Neural crest cell (in vitro differentiated cells): Measurements from ENCODE around the gene PRIM2. TPM values are rescaled to one million over a fixed set of nuclear protein-coding genes. Genes with fewer than 3 reads are reported as not detected.
"Not testable (repeated sequence)": the region's sequence is repeated elsewhere in the genome, so short reads cannot be mapped to it uniquely, and the experiment has no call there.

Source experiments
- DNase-seq: peaks from one replicate; pipeline ENCODE4 v3.0.0; 2021; ENCODE audit warnings: low read depth, mixed read lengths, low spot score
- H3K27ac Mint-ChIP-seq: one replicate; pipeline ENCODE4 v1.8.0; 2021; ENCODE audit warnings: mild to moderate bottlenecking, mixed read lengths; ENCODE audit not compliant: unreplicated experiment
- H3K27me3 Mint-ChIP-seq: 2 replicates; pipeline ENCODE4 v1.8.0; 2021; ENCODE audit warnings: low read depth, mild to moderate bottlenecking, mixed read lengths
- H3K36me3 Mint-ChIP-seq: 2 replicates; pipeline ENCODE4 v1.8.0; 2021; ENCODE audit warnings: low read depth, mild to moderate bottlenecking, mixed read lengths
- H3K4me1 Mint-ChIP-seq: 2 replicates; pipeline ENCODE4 v1.8.0; 2021; ENCODE audit warnings: mixed read lengths
- H3K4me3 Mint-ChIP-seq: one replicate; pipeline ENCODE4 v1.8.0; 2021; ENCODE audit warnings: mild to moderate bottlenecking, mixed read lengths
- H3K9me3 Mint-ChIP-seq: 2 replicates; pipeline ENCODE4 v1.8.0; 2021; ENCODE audit warnings: mixed read lengths
- total RNA-seq: library from RNA; stranded (reverse); gene quantifications from 2 replicates; pipeline ENCODE4 v1.2.1, GENCODE V29; 2021
- TF ChIP-seq, protein P1 (sequence below): fragments of 200-600 bp; sonication (generic); conservative IDR thresholded peaks from 2 replicates; pipeline ENCODE4 v1.5.0; 2021; ENCODE audit warnings: antibody characterized with exemption, mild to moderate bottlenecking

The PRIM2 gene
- total RNA-seq, 1 donor from 2014 or later: 35.6 TPM

GRCh38 chr6:57445379-57445778 is 127.9 kb downstream of the PRIM2 start:
- not testable (repeated sequence) for H3K27me3 Mint-ChIP-seq, H3K4me3 Mint-ChIP-seq, DNase-seq, H3K27ac Mint-ChIP-seq, H3K9me3 Mint-ChIP-seq
- Mint-ChIP-seq H3K36me3 (peaks cover 11% of the 10 kb centered on the region), H3K4me1 (peaks cover 21% of the 10 kb centered on the region)

- H3K27ac Mint-ChIP-seq, DNase-seq, H3K27me3 Mint-ChIP-seq, H3K4me3 Mint-ChIP-seq, H3K9me3 Mint-ChIP-seq: not testable (repeated sequence)
- H3K4me1 Mint-ChIP-seq: peaks cover 17% of the 10 kb centered on the region
- peaks cover 11% of the 10 kb centered on the region for H3K36me3 Mint-ChIP-seq
Measured at GRCh38 chr6:57445790-57446468, 128.5 kb downstream of the PRIM2 start.

- DNase-seq, H3K9me3 Mint-ChIP-seq, H3K4me3 Mint-ChIP-seq, H3K27me3 Mint-ChIP-seq, H3K27ac Mint-ChIP-seq: not testable (repeated sequence)
- Mint-ChIP-seq H3K4me1 (peaks cover 15% of the 10 kb centered on the region), H3K36me3 (peaks cover 16% of the 10 kb centered on the region)
Measured at GRCh38 chr6:57449496-57450066, 132.2 kb downstream of the PRIM2 start.

DNA sequence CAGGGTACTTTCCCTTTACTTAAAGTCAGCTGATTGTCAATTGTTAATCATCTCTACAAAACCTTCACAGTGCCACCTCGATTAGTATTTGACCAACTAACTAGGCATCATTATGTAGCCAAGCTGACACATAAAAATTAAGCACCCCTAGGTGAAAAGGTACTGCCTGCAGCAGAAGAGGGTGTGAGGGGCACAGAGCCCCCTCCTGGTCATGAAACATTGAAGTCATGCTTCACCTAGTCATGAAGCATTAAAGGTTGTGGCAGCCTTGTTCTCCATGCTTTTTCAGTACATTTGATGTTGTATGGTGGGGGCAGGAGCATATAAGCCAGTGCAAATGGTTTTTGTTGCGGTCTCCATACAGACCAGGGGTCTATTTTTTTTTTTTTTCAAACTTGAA is 142.4 kb downstream of the PRIM2 start:
- H3K4me3 Mint-ChIP-seq, DNase-seq, H3K9me3 Mint-ChIP-seq, H3K27me3 Mint-ChIP-seq, H3K4me1 Mint-ChIP-seq, H3K27ac Mint-ChIP-seq: not testable (repeated sequence)
- H3K36me3 Mint-ChIP-seq: peaks cover 17% of the 10 kb centered on the region

DNA sequence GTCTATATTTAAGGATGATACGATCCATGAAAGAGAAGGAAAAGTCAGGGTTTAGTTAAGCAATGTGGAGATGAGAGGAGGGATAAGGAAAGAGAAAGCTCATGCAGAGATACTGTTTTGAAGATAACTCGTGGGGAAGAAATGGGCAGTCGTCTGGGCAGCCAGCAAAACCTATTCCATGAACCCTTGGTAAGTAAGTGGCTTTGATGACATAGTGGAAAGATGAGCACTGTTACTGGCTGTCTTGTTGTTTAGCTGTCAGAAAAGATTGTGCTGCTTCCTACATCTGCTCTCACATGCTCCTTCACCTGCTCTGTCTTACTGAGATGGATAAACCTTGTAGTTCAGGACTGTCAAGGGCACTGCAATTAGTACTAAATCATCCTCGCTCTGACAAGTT is 143.6 kb downstream of the PRIM2 start:
- not testable (repeated sequence) for H3K4me3 Mint-ChIP-seq, H3K27ac Mint-ChIP-seq, H3K9me3 Mint-ChIP-seq, H3K4me1 Mint-ChIP-seq, H3K27me3 Mint-ChIP-seq, DNase-seq
- H3K36me3 Mint-ChIP-seq: peaks cover 11% of the 10 kb centered on the region

DNA sequence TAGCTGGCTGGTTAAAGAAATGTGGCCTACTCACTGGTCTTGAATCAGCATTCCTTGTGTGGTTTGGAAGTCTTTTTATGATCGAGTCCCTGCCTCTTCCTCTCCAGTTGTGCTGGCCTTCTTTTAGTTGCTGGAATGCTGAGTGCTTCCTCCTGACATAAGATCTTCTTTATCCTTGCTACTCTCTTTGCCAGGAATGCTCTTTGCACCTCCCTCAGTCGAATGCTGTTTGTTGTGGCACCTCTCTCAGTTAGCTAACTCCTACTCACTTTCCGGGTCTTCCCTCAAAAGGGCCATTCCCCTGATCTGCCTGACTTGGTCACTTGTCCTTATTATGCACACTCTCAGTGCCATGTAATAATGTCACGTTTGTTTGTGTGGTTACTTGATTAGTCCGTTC is 146.4 kb downstream of the PRIM2 start:
- H3K27me3 Mint-ChIP-seq, H3K4me1 Mint-ChIP-seq, H3K36me3 Mint-ChIP-seq, H3K9me3 Mint-ChIP-seq, DNase-seq, H3K27ac Mint-ChIP-seq, H3K4me3 Mint-ChIP-seq: not testable (repeated sequence)

GRCh38 chr6:57465968-57466367 is 148.5 kb downstream of the PRIM2 start:
- not testable (repeated sequence) for H3K9me3 Mint-ChIP-seq, H3K4me1 Mint-ChIP-seq, H3K4me3 Mint-ChIP-seq, H3K27ac Mint-ChIP-seq, H3K36me3 Mint-ChIP-seq, DNase-seq, H3K27me3 Mint-ChIP-seq

DNA sequence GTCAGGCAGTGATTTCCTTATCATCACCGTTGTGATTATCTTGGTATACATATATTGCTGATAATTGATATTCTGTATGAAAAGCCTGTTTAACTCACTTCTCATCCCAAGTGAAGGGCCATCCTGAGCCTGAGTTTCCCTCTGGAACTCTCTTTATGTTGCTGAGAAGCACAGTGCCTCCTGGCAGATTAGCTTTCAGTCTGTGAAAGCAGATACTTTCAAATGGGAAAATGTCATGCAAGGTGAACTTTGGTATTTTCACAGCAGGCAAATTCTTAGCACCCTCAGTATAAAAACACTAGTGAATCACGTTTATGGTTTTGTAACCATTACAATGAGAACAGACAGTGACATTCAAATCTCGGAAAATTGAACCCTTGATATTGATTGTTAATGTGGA is 151.6 kb downstream of the PRIM2 start:
- H3K4me1 Mint-ChIP-seq: peaks cover 9% of the 10 kb centered on the region
- H3K27me3 Mint-ChIP-seq: no peaks in the 10 kb centered on the region
- H3K9me3 Mint-ChIP-seq: no peaks in the 10 kb centered on the region
- no peak overlapping the region for H3K27ac Mint-ChIP-seq
- H3K4me3 Mint-ChIP-seq: no peak overlapping the region
- H3K36me3 Mint-ChIP-seq: peaks cover 3% of the 10 kb centered on the region
- DNase-seq: no peak
- TF ChIP-seq, protein P1, sequence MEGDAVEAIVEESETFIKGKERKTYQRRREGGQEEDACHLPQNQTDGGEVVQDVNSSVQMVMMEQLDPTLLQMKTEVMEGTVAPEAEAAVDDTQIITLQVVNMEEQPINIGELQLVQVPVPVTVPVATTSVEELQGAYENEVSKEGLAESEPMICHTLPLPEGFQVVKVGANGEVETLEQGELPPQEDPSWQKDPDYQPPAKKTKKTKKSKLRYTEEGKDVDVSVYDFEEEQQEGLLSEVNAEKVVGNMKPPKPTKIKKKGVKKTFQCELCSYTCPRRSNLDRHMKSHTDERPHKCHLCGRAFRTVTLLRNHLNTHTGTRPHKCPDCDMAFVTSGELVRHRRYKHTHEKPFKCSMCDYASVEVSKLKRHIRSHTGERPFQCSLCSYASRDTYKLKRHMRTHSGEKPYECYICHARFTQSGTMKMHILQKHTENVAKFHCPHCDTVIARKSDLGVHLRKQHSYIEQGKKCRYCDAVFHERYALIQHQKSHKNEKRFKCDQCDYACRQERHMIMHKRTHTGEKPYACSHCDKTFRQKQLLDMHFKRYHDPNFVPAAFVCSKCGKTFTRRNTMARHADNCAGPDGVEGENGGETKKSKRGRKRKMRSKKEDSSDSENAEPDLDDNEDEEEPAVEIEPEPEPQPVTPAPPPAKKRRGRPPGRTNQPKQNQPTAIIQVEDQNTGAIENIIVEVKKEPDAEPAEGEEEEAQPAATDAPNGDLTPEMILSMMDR: no peak

- not testable (repeated sequence) for H3K4me3 Mint-ChIP-seq, H3K4me1 Mint-ChIP-seq, H3K36me3 Mint-ChIP-seq, H3K9me3 Mint-ChIP-seq, DNase-seq, H3K27me3 Mint-ChIP-seq, H3K27ac Mint-ChIP-seq
Measured at GRCh38 chr6:57470148-57470547, 152.7 kb downstream of the PRIM2 start.

GRCh38 chr6:57471314-57471864 is 154.0 kb downstream of the PRIM2 start:
- H3K4me3 Mint-ChIP-seq, H3K9me3 Mint-ChIP-seq, DNase-seq, H3K27me3 Mint-ChIP-seq, H3K36me3 Mint-ChIP-seq, H3K4me1 Mint-ChIP-seq, H3K27ac Mint-ChIP-seq: not testable (repeated sequence)

DNA sequence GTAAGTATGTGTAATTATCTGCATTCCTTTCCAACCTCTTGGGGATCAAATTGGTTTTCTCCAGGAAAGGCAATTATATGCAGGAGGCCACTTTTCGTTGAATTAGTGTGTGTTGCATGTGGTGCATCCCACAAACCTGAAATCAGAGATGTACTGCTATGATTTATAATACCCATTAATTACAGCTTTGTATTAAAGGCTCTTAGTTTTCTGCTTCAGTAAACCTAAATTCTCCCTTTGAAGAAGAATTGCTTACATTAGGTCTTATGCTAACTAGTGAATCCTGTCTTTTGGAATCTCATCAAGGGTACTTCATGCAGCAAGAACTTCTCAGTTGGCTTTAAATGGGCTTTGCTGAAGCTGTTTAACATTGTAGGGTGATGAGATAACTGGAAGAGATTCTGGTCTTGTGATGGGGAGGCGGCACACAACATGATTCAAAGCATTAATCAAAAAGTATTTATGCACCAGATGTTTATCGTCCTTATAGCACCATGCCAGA is 155.5 kb downstream of the PRIM2 start:
- not testable (repeated sequence) for H3K4me1 Mint-ChIP-seq, H3K36me3 Mint-ChIP-seq, DNase-seq, H3K27me3 Mint-ChIP-seq, H3K4me3 Mint-ChIP-seq, H3K9me3 Mint-ChIP-seq, H3K27ac Mint-ChIP-seq

DNA sequence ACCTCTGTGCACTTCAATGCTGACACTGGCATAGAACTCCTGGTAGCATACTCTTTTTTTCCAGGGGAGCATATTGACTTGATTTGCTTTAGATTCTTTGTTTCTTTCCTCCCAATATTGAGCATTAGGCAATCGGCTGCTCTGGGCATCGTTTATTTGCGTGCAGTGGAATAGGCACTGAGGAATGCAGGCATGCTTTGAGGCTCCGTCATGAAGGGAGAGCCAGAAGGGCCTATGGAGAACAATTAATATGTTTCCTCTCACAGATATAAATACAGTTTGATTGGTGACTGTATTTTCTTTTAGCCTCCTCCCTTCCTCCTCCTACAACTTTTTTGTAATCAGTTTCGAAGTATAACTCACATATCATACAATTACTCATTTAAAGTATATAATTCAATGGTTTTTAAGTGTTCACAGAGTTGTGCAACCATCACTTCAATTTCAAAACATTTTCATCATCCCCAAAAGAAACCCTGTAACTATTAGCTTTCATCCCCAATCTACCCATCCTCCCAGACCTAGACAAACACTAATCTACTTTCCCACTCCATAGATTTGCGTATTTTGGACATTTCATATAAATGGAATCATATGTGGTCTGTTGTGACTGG is 157.5 kb downstream of the PRIM2 start:
- not testable (repeated sequence) for H3K27me3 Mint-ChIP-seq, H3K9me3 Mint-ChIP-seq, DNase-seq, H3K36me3 Mint-ChIP-seq, H3K4me1 Mint-ChIP-seq, H3K4me3 Mint-ChIP-seq, H3K27ac Mint-ChIP-seq
